GM12873 (cell line): ENCODE data around the gene DPYSL4.

Source experiments
- CTCF ChIP-seq: IDR thresholded peaks from 2 replicates; pipeline ENCODE4 v1.5.1; 2012; ENCODE audit warnings: low read depth, mild to moderate bottlenecking, moderate library complexity, low read length, control low read depth; ENCODE audit not compliant: insufficient read depth; ENCODE audit errors: missing control alignments

DPYSL4 gene

GRCh38 chr10:132185601-132186487, 904 bp upstream of the DPYSL4 start:
- TF ChIP-seq CTCF, result no peak

- no peak for TF ChIP-seq CTCF
Observed at GRCh38 chr10:132187430-132188138, 836 bp downstream of the DPYSL4 start.

- TF ChIP-seq CTCF, result no peak
Observed at GRCh38 chr10:132188331-132188730, 1.6 kb downstream of the DPYSL4 start.

GRCh38 chr10:132189016-132189415, 2.3 kb downstream of the DPYSL4 start:
- no peak for TF ChIP-seq CTCF

- no peak for TF ChIP-seq CTCF
Observed at GRCh38 chr10:132189810-132190422, 3.2 kb downstream of the DPYSL4 start.

- TF ChIP-seq CTCF, result no peak
Observed at GRCh38 chr10:132192076-132192975, 5.6 kb downstream of the DPYSL4 start.
